Nephron (organoid): ENCODE measurements around the gene TSFM.

Source experiments
- H3K27ac Mint-ChIP-seq, 3 experiments: 2 replicates each; pipeline ENCODE4 v1.8.0; 2020; ENCODE audit warnings: mixed read lengths in 3 of 3, mild to moderate bottlenecking in 2 of 3, moderate library complexity in 1 of 3
- H3K27me3 Mint-ChIP-seq: 2 replicates; pipeline ENCODE4 v1.8.0; 2021; ENCODE audit warnings: low read depth, mild to moderate bottlenecking, moderate library complexity, mixed read lengths
- H3K36me3 Mint-ChIP-seq: 2 replicates; pipeline ENCODE4 v1.8.0; 2020; ENCODE audit warnings: low read depth, mixed read lengths
- H3K4me1 Mint-ChIP-seq: 2 replicates; pipeline ENCODE4 v1.8.0; 2020; ENCODE audit warnings: mixed read lengths
- H3K4me3 Mint-ChIP-seq, 3 experiments: 2 replicates each; pipeline ENCODE4 v1.8.0; 2020; ENCODE audit warnings: mild to moderate bottlenecking in 3 of 3, mixed read lengths in 3 of 3, moderate library complexity in 2 of 3
- H3K9me3 Mint-ChIP-seq: 2 replicates; pipeline ENCODE4 v1.8.0; 2020; ENCODE audit warnings: mixed read lengths
- CTCF ChIP-seq, 3 experiments: fragments of 200-600 bp; sonication (generic); IDR thresholded peaks; one replicate each; pipeline ENCODE4 v1.5.0; 2021; ENCODE audit warnings: antibody characterized with exemption in 3 of 3; ENCODE audit not compliant: unreplicated experiment in 3 of 3

The TSFM gene

DNA sequence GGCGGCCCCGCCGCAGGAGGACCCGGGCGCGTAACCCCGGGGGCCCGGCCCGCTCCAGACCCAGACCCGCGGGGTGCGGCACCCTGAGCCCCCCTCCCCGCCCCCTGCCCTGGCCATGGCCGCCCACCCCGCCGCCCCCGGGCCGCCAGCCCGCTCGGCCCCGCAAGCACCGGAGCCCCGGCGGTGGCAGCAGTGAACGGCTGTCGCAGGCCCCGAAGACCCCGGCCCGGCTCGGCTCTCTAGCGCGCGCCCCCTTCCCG lies 27.5 kb upstream of the TSFM start:
- H3K36me3 Mint-ChIP-seq, result peaks cover 35% of the 10 kb centered on the region
- peaks cover 46% of the 10 kb centered on the region for H3K4me1 Mint-ChIP-seq
- H3K9me3 Mint-ChIP-seq, result no peaks in the 10 kb centered on the region
- H3K27me3 Mint-ChIP-seq, result peaks cover 55% of the 10 kb centered on the region
- no peak for TF ChIP-seq CTCF (IDR thresholded peaks at IDR 0.05; ENCODE audit: unreplicated experiment in 3 of 3)
- peak overlapping the region in 1 of 3 experiments; percentile 17 for H3K4me3 Mint-ChIP-seq
- no peak overlapping the region for H3K27ac Mint-ChIP-seq

GRCh38 chr12:57755454-57756372 lies 26.9 kb upstream of the TSFM start:
- Mint-ChIP-seq H3K27me3 (peaks cover 61% of the 10 kb centered on the region), H3K36me3 (peaks cover 30% of the 10 kb centered on the region), H3K4me3 (peak overlapping the region; percentile 80 to 88 (median 82)), H3K4me1 (peaks cover 46% of the 10 kb centered on the region), H3K9me3 (no peaks in the 10 kb centered on the region), H3K27ac (peak overlapping the region in 2 of 3 experiments; percentile 7 to 77)
- TF ChIP-seq CTCF (IDR thresholded peaks at IDR 0.05; ENCODE audit: unreplicated experiment in 3 of 3), result no peak

DNA sequence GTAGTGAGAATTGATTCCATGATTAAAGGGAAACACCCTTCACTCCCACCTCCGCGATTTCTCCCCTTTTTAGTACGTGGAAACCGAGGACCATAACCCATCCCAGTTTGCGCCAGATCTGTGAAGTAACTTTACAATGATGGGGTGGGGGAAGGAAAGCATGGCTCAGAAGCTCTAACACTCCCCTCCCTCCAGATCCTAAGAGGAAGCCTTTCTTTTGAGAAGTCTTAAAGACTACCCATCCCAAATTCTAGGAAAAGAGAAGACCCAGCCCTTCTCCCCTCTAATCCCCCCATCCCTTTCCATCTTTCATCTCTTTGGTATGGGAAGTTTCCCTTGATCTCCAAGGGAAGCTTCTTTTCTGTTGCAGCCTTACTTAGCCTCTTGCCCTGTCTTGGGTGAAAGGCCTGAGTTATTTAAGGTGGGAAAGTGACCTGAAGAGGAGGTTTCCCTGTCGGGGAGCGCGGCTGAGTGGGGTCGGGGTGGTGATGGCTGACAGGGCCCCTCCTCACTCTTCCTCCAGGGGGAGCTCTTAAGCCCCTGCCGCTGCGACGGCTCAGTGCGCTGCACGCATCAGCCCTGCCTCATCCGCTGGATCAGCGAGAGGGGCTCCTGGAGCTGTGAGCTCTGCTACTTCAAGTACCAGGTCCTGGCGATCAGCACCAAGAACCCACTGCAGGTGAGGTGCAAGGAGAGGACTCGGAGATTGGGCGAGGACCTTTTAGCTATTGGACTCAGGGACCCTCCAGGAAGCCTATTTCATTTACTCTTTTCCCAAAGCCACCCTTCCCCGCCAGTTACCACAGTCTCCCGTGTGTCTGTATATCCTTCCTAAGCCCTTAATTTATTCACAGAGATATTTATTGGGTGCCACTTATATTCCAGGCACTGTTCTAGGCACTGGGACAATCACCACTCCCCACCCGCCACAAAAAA lies 25.9 kb upstream of the TSFM start:
- Mint-ChIP-seq H3K4me1 (peaks cover 38% of the 10 kb centered on the region), H3K9me3 (no peaks in the 10 kb centered on the region), H3K4me3 (peak overlapping the region; percentile 80 to 88 (median 82)), H3K36me3 (peaks cover 20% of the 10 kb centered on the region), H3K27ac (peak overlapping the region in 2 of 3 experiments; percentile 7 to 77), H3K27me3 (peaks cover 70% of the 10 kb centered on the region)
- peak; percentile 44 to 67 (median 48) for TF ChIP-seq CTCF (IDR thresholded peaks at IDR 0.05; ENCODE audit: unreplicated experiment in 3 of 3)

DNA sequence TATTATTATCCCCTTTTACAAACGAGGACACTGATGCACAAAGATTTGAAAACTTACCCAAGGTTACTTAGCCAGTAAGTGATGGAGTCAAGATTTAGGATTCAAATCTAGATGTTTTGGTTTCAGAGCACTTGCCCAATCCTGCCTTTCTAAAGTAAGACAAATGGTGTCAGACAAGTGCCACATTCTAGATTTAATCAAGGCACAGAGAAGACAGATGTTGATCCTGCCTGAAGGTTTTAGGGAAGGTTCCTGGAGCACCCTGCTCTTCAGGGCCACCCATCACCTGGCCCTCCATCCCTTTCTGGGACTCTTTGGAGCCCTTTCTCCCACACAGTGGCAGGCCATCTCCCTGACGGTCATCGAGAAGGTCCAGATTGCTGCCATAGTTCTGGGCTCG lies 24.8 kb upstream of the TSFM start:
- Mint-ChIP-seq H3K4me3 (peak overlapping the region; percentile 56 to 77 (median 69)), H3K36me3 (peaks cover 16% of the 10 kb centered on the region), H3K27ac (no peak overlapping the region), H3K27me3 (peaks cover 76% of the 10 kb centered on the region), H3K9me3 (no peaks in the 10 kb centered on the region), H3K4me1 (peaks cover 29% of the 10 kb centered on the region)
- TF ChIP-seq CTCF (IDR thresholded peaks at IDR 0.05; ENCODE audit: unreplicated experiment in 3 of 3), result no peak

DNA sequence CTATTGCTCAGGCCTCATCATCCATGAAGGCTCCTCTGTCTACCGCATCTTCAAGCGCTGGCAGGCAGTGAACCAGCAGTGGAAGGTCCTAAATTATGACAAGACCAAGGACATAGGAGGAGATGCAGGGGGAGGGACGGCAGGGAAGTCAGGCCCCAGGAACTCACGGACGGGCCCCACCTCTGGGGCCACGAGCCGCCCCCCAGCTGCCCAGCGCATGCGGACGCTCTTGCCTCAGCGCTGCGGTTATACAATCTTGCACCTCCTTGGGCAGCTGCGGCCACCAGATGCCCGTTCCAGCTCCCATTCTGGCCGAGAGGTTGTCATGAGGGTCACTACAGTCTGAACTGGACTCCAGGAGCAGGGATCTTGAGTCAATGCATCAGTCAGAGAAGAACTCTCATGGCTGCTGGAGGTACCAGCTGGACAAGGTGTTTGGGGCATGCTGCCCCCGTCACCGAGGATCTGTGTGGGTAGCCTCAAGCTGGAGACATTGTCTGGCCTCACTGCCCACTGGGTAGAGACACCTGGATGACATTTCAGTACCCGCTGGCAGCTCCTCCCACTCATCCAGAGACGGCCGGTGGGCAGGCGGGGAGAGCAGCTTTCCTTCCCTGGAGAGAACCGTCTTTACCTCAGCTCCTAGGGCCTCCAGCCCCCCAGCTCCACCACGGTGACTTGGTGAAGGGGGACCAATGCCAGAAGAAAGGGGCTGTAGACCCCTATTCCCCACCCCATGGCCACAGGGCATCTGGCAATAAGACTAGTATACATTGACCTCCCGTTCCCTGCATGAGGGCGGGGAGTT lies 23.8 kb upstream of the TSFM start:
- H3K9me3 Mint-ChIP-seq, result no peaks in the 10 kb centered on the region
- no peak for TF ChIP-seq CTCF (IDR thresholded peaks at IDR 0.05; ENCODE audit: unreplicated experiment in 3 of 3)
- H3K36me3 Mint-ChIP-seq, result peaks cover 16% of the 10 kb centered on the region
- H3K4me3 Mint-ChIP-seq, result peak overlapping the region; percentile 56 to 77 (median 69)
- H3K27me3 Mint-ChIP-seq, result peaks cover 78% of the 10 kb centered on the region
- H3K27ac Mint-ChIP-seq, result no peak overlapping the region
- peaks cover 19% of the 10 kb centered on the region for H3K4me1 Mint-ChIP-seq
